Left lung (tissue), 10 donors: ENCODE results near the gene HERC2. TPM values are rescaled to one million over a fixed set of nuclear protein-coding genes. Genes with fewer than 3 reads are reported as not detected.

ENCODE experiments used
- ATAC-seq: fragments of 200-7000 bp; cut with Tn5 transposase; one replicate; pipeline ENCODE4 v1.9.1; 2020; ENCODE audit warnings: moderate library complexity
- DNase-seq, 4 donors: peaks; one replicate each; pipeline ENCODE4 v3.0.0-alpha.2; 2013 to 2020
- H3K27ac ChIP-seq, 2 donors: fragments of 200-600 bp; sonication (generic) in 1 of 2; one replicate each; pipeline versions ENCODE4 v1.5.0 to v1.8.0; 2020 to 2021
- H3K27me3 ChIP-seq, 2 donors: fragments of 200-600 bp; sonication (generic) in 1 of 2; one replicate each; pipeline versions ENCODE4 v1.5.0 to v1.8.0; 2020 to 2021
- H3K36me3 ChIP-seq, 2 donors: fragments of 200-600 bp; sonication (generic) in 1 of 2; one replicate each; pipeline versions ENCODE4 v1.5.0 to v1.8.0; 2020 to 2021
- H3K4me1 ChIP-seq, 2 donors: fragments of 200-600 bp; one replicate each; pipeline ENCODE4 v1.8.0; 2021
- H3K4me3 ChIP-seq, 2 donors: fragments of 200-600 bp; sonication (generic) in 1 of 2; one replicate each; pipeline versions ENCODE4 v1.5.0 to v1.8.0; 2020 to 2021; ENCODE audit warnings: mild to moderate bottlenecking in 1 of 2
- H3K9me3 ChIP-seq, 2 donors: fragments of 200-600 bp; sonication (generic) in 1 of 2; one replicate each; pipeline versions ENCODE4 v1.5.0 to v1.8.0; 2020 to 2021
- intact Hi-C, 2 donors: fragments of 100-400 bp; cut with DNase I; formaldehyde crosslinking; loops; one replicate each; pipeline versions ENCODE4 v1.11.2 to v1.14.2; 2022
- polyA plus RNA-seq, 6 donors: library from polyadenylated mRNA; unstranded; fragments of 120-200 nt; gene quantifications; one replicate each; pipeline ENCODE4 v1.2.1, GENCODE V29; 2013; ENCODE audit not compliant: insufficient read length in 6 of 6
- total RNA-seq, 2 donors: library from RNA; stranded (reverse); fragmentation: NEBNext Ultra II Directional; extraction: Animal tissue kit (Norgen Biotek cat#: 25700); gene quantifications; one replicate each; pipeline ENCODE4 v1.2.1, GENCODE V29; 2021
- TF ChIP-seq, protein P1 (sequence below), 2 donors: fragments of 200-600 bp; sonication (generic) in 1 of 2; IDR thresholded peaks; one replicate each; pipeline versions ENCODE4 v1.5.0 to v1.8.0; 2021; ENCODE audit warnings: antibody characterized with exemption in 2 of 2
- donor health status: DM: no; HTN: yes; CAD: no.
- donor health status: DM: no; HTN: no; CAD: no.

The HERC2 gene
- total and polyA plus RNA-seq, 8 donors, result 52.7 to 68.6 (median 56.4) TPM

DNA sequence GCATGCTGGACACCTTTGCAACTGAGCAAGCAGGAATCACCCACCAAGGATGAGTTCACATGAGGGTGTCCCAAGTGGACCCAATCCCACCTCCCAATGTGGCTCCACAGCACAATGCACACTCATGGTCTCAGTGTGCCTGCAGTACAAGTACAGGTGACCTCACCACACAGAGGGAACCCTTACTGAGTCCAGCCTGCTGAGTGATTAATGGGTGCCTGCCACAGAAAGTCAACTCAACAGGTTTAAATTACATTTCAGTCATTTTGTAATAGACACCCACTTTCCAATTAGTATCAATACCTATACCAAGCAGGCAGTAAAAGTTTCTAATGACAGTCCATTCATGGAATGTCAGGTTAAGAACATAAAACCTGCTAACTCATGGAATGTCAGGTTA, 59.5 kb downstream of the HERC2 start:
- peaks cover 3 to 72% of the 10 kb centered on the region in 2 donors for H3K36me3 ChIP-seq
- no peak for ATAC-seq
- intact Hi-C loops, result no loop called here

DNA sequence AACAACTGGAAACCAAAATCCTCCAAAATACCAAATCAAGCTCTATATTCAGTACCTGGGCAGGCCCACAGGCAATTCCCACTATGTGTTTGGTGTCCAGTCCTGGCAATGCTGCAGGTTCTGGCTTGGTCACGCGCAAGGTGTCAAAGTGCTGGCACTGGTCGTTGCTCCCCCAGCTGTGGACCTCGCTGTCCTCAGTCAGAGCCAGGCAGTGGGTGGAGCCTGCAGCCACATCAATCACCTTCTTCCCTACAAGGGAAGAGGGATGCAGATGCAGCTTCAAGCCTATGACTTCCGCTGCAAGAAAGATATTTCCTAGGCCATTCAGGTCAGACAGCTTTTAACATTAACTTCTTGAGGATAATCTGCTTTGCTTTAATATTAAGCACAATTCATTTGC, 61.3 kb downstream of the HERC2 start:
- H3K27me3 ChIP-seq, result no peaks in the 10 kb centered on the region
- H3K4me1 ChIP-seq, result no peaks in the 10 kb centered on the region
- H3K9me3 ChIP-seq, result no peaks in the 10 kb centered on the region
- no peak for DNase-seq
- no peak overlapping the region for H3K27ac ChIP-seq
- H3K4me3 ChIP-seq, result no peak overlapping the region
- ATAC-seq, result no peak
- TF ChIP-seq, protein P1, sequence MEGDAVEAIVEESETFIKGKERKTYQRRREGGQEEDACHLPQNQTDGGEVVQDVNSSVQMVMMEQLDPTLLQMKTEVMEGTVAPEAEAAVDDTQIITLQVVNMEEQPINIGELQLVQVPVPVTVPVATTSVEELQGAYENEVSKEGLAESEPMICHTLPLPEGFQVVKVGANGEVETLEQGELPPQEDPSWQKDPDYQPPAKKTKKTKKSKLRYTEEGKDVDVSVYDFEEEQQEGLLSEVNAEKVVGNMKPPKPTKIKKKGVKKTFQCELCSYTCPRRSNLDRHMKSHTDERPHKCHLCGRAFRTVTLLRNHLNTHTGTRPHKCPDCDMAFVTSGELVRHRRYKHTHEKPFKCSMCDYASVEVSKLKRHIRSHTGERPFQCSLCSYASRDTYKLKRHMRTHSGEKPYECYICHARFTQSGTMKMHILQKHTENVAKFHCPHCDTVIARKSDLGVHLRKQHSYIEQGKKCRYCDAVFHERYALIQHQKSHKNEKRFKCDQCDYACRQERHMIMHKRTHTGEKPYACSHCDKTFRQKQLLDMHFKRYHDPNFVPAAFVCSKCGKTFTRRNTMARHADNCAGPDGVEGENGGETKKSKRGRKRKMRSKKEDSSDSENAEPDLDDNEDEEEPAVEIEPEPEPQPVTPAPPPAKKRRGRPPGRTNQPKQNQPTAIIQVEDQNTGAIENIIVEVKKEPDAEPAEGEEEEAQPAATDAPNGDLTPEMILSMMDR (IDR thresholded peaks at IDR 0.05), result no peak
- peaks cover 3 to 69% of the 10 kb centered on the region in 2 donors for H3K36me3 ChIP-seq
- intact Hi-C loops, result no loop called here

More for the DNA sequence above, 59.5 kb downstream of the HERC2 start:
- Histone ChIP-seq H3K27me3 (no peaks in the 10 kb centered on the region), H3K4me1 (no peaks in the 10 kb centered on the region), H3K27ac (no peak overlapping the region), H3K4me3 (no peak overlapping the region), H3K9me3 (no peaks in the 10 kb centered on the region)
- DNase-seq, result no peak
- TF ChIP-seq, protein P1 (IDR thresholded peaks at IDR 0.05), result no peak

DNA sequence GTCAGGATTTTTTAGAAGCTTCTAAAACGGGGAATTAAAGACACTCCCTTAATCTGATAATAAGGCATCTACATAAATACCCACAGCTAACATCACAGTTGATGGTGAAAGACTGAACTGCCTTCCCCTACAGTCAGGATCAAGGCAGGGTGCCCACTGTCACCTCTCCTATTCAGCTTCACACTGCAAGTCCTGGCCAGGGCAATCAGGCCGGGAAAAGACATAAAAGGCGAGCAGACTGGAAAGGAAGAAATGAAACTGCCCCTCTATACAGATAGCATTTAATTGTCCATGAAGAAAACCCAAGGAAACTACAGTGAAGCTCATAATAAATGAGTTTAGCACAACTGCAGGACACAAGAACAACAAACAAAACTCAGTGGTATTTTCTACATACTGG, 61.7 kb downstream of the HERC2 start:
- TF ChIP-seq, protein P1 (IDR thresholded peaks at IDR 0.05), result no peak
- peaks cover 3 to 69% of the 10 kb centered on the region in 2 donors for H3K36me3 ChIP-seq

DNA sequence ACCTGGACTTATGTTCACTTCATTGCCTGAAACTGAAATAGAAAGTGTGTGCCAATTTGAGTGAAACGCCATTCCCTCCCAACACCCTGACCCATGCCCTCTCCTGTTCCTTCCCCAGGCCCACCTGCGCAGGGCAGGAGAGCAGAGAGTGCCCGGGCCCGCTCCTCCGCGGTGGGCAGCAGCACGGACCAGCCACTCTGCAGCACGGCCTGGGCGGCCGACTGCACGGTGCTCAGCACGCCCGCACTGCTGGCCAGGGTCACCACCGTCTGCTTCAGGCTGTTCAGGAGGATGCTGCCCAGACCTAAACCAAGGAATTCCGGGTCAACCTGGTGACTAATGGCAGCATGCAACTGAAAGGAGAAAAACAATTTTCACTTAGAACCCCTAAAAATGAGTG, 66.0 kb downstream of the HERC2 start:
- intact Hi-C loops, result no loop called here

More for the DNA sequence above, 61.7 kb downstream of the HERC2 start:
- no peaks in the 10 kb centered on the region for H3K27me3 ChIP-seq
- no peaks in the 10 kb centered on the region for H3K4me1 ChIP-seq
- ATAC-seq (no peak), DNase-seq (no peak)
- H3K4me3 ChIP-seq, result no peak overlapping the region
- intact Hi-C loops, result no loop called here
- H3K27ac ChIP-seq, result no peak overlapping the region
- H3K9me3 ChIP-seq, result no peaks in the 10 kb centered on the region

DNA sequence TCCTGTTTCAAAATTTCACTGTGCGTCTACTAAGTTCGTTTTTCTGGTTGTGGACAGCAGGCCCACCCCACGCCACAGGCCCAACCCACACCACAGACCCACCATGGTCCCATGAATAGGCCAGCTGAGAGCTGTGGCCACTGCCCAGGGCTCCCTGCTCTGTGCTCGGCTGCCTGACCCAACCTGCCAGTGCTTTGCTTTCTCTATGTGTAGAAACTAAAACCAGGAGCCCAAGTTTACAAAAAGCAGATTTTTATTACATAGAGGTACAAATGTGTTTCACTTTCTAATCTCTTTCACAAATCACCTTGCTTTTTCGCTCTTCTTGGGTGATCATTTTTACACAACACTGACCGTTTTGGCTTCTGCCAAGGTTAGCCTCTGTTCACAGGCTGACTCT, 69.1 kb downstream of the HERC2 start:
- no peak for DNase-seq
- no peaks in the 10 kb centered on the region for H3K4me1 ChIP-seq
- H3K9me3 ChIP-seq, result no peaks in the 10 kb centered on the region
- intact Hi-C loops, result no loop called here
- peaks cover 0 to 84% of the 10 kb centered on the region in 2 donors for H3K36me3 ChIP-seq
- no peak overlapping the region for H3K4me3 ChIP-seq
- no peak for ATAC-seq
- TF ChIP-seq, protein P1 (IDR thresholded peaks at IDR 0.05), result no peak
- no peak overlapping the region for H3K27ac ChIP-seq
- no peaks in the 10 kb centered on the region for H3K27me3 ChIP-seq

More for the DNA sequence above, 66.0 kb downstream of the HERC2 start:
- DNase-seq, result no peak
- H3K4me1 ChIP-seq, result no peaks in the 10 kb centered on the region
- H3K27ac ChIP-seq, result no peak overlapping the region
- no peak overlapping the region for H3K4me3 ChIP-seq
- H3K27me3 ChIP-seq, result no peaks in the 10 kb centered on the region
- TF ChIP-seq, protein P1 (IDR thresholded peaks at IDR 0.05), result no peak
- H3K9me3 ChIP-seq, result no peaks in the 10 kb centered on the region
- H3K36me3 ChIP-seq, result peaks cover 0 to 71% of the 10 kb centered on the region in 2 donors
- no peak for ATAC-seq
